ENCODE measurements around the gene RC3H2.
"Not testable (repeated sequence)": the region's sequence is repeated elsewhere in the genome, so short reads cannot be mapped to it uniquely, and the experiment has no call there.

Gene RC3H2

GRCh38 chr9:122838441-122838840 is 66.7 kb downstream of the RC3H2 start:
- not testable (repeated sequence) for DNase-seq

GRCh38 chr9:122837266-122837850 is 67.8 kb downstream of the RC3H2 start:
- no peak for DNase-seq

GRCh38 chr9:122835313-122835731 is 69.8 kb downstream of the RC3H2 start:
- no peak for DNase-seq

GRCh38 chr9:122832194-122832593 is 73.0 kb downstream of the RC3H2 start:
- DNase-seq: no peak

GRCh38 chr9:122828965-122829284 is 76.2 kb downstream of the RC3H2 start:
- DNase-seq: not testable (repeated sequence)

- peak in 1 of 2 donors; percentile 18 for DNase-seq
These were observed 77.4 kb downstream of the RC3H2 start for GRCh38 chr9:122827761-122828093.

GRCh38 chr9:122822938-122823337 is 82.2 kb downstream of the RC3H2 start:
- no peak for DNase-seq

GRCh38 chr9:122822056-122822455 is 83.1 kb downstream of the RC3H2 start:
- no peak for DNase-seq

GRCh38 chr9:122821278-122821943 is 83.7 kb downstream of the RC3H2 start:
- DNase-seq: peak; percentile 94 to 96

- no peak for DNase-seq
These were observed 84.7 kb downstream of the RC3H2 start for GRCh38 chr9:122820490-122820845.

- DNase-seq: no peak
These were observed 85.2 kb downstream of the RC3H2 start for GRCh38 chr9:122819791-122820489.

GRCh38 chr9:122819326-122819725 is 85.8 kb downstream of the RC3H2 start:
- DNase-seq: no peak

GRCh38 chr9:122816163-122816867 is 88.8 kb downstream of the RC3H2 start:
- peak; percentile 35 to 51 for DNase-seq

- no peak for DNase-seq
These were observed 89.6 kb downstream of the RC3H2 start for GRCh38 chr9:122815544-122815943.

- peak; percentile 46 to 51 for DNase-seq
These were observed 90.6 kb downstream of the RC3H2 start for GRCh38 chr9:122814545-122814944.

GRCh38 chr9:122812736-122813135 is 92.4 kb downstream of the RC3H2 start:
- no peak for DNase-seq

- DNase-seq: peak; percentile 79 to 84
These were observed 94.7 kb downstream of the RC3H2 start for GRCh38 chr9:122810306-122810946.

GRCh38 chr9:122809261-122809660 is 95.9 kb downstream of the RC3H2 start:
- DNase-seq: not testable (repeated sequence)

- DNase-seq: no peak
These were observed 97.0 kb downstream of the RC3H2 start for GRCh38 chr9:122808141-122808540.

- DNase-seq: peak; percentile 60 to 78
These were observed 97.8 kb downstream of the RC3H2 start for GRCh38 chr9:122807271-122807900.

- DNase-seq: no peak
These were observed 98.5 kb downstream of the RC3H2 start for GRCh38 chr9:122806661-122807060.
